H1 (cell line): ENCODE results near the gene LRRC30. TPM values are rescaled to one million over a fixed set of nuclear protein-coding genes. Genes with fewer than 3 reads are reported as not detected.

Experiments used
- RNF2 ChIP-seq: fragments of 200-900, 300-1000 bp; sonication (generic); IDR thresholded peaks from 2 replicates; pipeline ENCODE4 v1.7.1; 2016; ENCODE audit warnings: borderline replicate concordance, low read depth, mild to moderate bottlenecking, antibody characterized with exemption, low read length; ENCODE audit not compliant: poor library complexity, severe bottlenecking; ENCODE audit errors: missing control alignments
- polyA plus RNA-seq, 7 experiments: library from polyadenylated mRNA; depleted of rRNA in 3 of 7; stranded (reverse) in 5 of 7; unstranded in 2 of 7; fragments of >200 nt in 5 of 7; fragments of 200-250 nt in 2 of 7; gene quantifications; 1 replicate in 5 of 7; 2 replicates in 1 of 7; 4 replicates in 1 of 7; pipeline versions ENCODE4 v1.2.1 to v1.2.3, GENCODE V29; 2011 to 2013; ENCODE audit warnings: missing spikeins in 2 of 7, mixed read lengths in 2 of 7
- total RNA-seq: library from RNA; stranded (reverse); fragmentation: NEBNext Ultra II Directional; extraction: Animal tissue kit (Norgen Biotek cat#: 25700); gene quantifications from 2 replicates; pipeline ENCODE4 v1.2.1, GENCODE V29; 2021

The LRRC30 gene
- total and polyA plus RNA-seq, 2 of the 8 experiments (the other 6 are each of a cell fraction or from before 2014, with no cell fraction given) = not detected

DNA sequence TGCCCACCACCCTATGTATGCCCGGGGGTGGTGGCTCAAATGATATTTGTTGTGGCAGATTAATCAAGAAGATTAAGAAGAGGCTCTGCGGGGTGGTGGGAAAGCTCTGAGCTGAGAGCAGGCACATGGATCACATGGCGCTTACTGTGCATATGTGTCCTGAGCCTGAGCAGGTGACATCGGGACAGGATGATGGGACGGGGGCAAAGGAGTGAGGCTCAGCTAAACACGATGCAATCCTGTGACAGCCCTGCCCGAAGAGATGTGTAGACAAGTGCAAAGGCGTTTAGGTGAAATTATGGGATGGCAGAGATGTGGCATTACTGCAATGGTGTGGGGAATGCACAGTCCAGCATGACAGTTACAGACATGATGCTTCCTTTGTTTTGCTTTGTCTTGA lies 6.0 kb downstream of the LRRC30 start (continued):
- TF ChIP-seq RNF2 = no peak
